Liver (tissue), 9 donors: ENCODE results near the gene SLC24A3. TPM values are rescaled to one million over a fixed set of nuclear protein-coding genes. Genes with fewer than 3 reads are reported as not detected.

ENCODE experiments used
- DNase-seq: peaks from one replicate; pipeline ENCODE4 v3.0.0-alpha.2; 2017; ENCODE audit warnings: low spot score
- H3K27ac ChIP-seq, 2 donors: one replicate each; pipeline ENCODE4 v1.7.0; 2013; ENCODE audit warnings: inconsistent platforms in 2 of 2, low read length in 2 of 2, control low read depth in 1 of 2, low read depth in 1 of 2, mild to moderate bottlenecking in 1 of 2
- H3K27me3 ChIP-seq, 4 donors: one replicate each; pipeline versions ENCODE4 v1.6.1 to v1.7.0; 2013; ENCODE audit warnings: low read length in 3 of 4, inconsistent platforms in 1 of 4, mild to moderate bottlenecking in 1 of 4, moderate library complexity in 1 of 4; ENCODE audit not compliant: control insufficient read depth in 4 of 4, insufficient read depth in 4 of 4
- H3K36me3 ChIP-seq, 4 donors: one replicate each; pipeline versions ENCODE4 v1.6.1 to v1.7.0; 2013; ENCODE audit warnings: low read length in 3 of 4, mild to moderate bottlenecking in 3 of 4, low read depth in 1 of 4, moderate library complexity in 1 of 4; ENCODE audit not compliant: control insufficient read depth in 4 of 4, insufficient read depth in 3 of 4
- H3K4me1 ChIP-seq, 4 donors: one replicate each; pipeline versions ENCODE4 v1.6.1 to v1.7.0; 2013; ENCODE audit warnings: low read length in 3 of 4, mild to moderate bottlenecking in 3 of 4, moderate library complexity in 1 of 4; ENCODE audit not compliant: control insufficient read depth in 4 of 4, insufficient read depth in 4 of 4
- H3K4me3 ChIP-seq, 3 donors: one replicate each; pipeline versions ENCODE4 v1.6.1 to v1.7.0; 2013; ENCODE audit warnings: low read length in 3 of 3, control low read depth in 1 of 3, low read depth in 1 of 3, mild to moderate bottlenecking in 1 of 3
- H3K9ac ChIP-seq, 2 donors: one replicate each; pipeline ENCODE4 v1.7.0; 2013; ENCODE audit warnings: low read length in 2 of 2, mild to moderate bottlenecking in 2 of 2, moderate library complexity in 2 of 2, control low read depth in 1 of 2, low read depth in 1 of 2
- H3K9me3 ChIP-seq, 4 donors: one replicate each; pipeline versions ENCODE4 v1.6.1 to v1.7.0; 2013; ENCODE audit warnings: low read length in 3 of 4; ENCODE audit not compliant: control insufficient read depth in 4 of 4
- CTCF ChIP-seq: fragments of 150-350 bp; IDR thresholded peaks from 2 replicates; pipeline ENCODE4 v1.5.1; 2017; ENCODE audit warnings: improper control_type of control experiment, low read depth, low read length; ENCODE audit not compliant: missing input control
- EGR1 ChIP-seq, 2 donors: IDR thresholded peaks; 2 replicates each; pipeline ENCODE4 v1.6.1; 2016 to 2018; ENCODE audit warnings: antibody characterized with exemption in 2 of 2, low read depth in 2 of 2
- FOXA1 ChIP-seq: IDR thresholded peaks from 2 replicates; pipeline ENCODE4 v1.6.1; 2016; ENCODE audit warnings: antibody characterized with exemption
- FOXA2 ChIP-seq: IDR thresholded peaks from 2 replicates; pipeline ENCODE4 v1.6.1; 2016; ENCODE audit warnings: antibody characterized with exemption
- GABPA ChIP-seq, 2 donors: IDR thresholded peaks in 1 of 2; conservative IDR thresholded peaks in 1 of 2; 2 replicates each; pipeline ENCODE4 v1.6.1; 2016; ENCODE audit warnings: antibody characterized with exemption in 2 of 2, mild to moderate bottlenecking in 1 of 2, moderate library complexity in 1 of 2
- HNF4A ChIP-seq, 2 donors: conservative IDR thresholded peaks; 2 replicates each; pipeline ENCODE4 v1.6.1; 2016; ENCODE audit warnings: antibody characterized with exemption in 2 of 2, mild to moderate bottlenecking in 2 of 2
- HNF4G ChIP-seq: IDR thresholded peaks from 2 replicates; pipeline ENCODE4 v1.6.1; 2016; ENCODE audit warnings: antibody characterized with exemption
- JUND ChIP-seq, 2 donors: IDR thresholded peaks; 2 replicates each; pipeline ENCODE4 v1.6.1; 2016; ENCODE audit warnings: antibody characterized with exemption in 2 of 2
- NR2F2 ChIP-seq: IDR thresholded peaks from 2 replicates; pipeline ENCODE4 v1.6.1; 2016; ENCODE audit warnings: antibody characterized with exemption
- RAD21 ChIP-seq, 2 donors: IDR thresholded peaks; 2 replicates each; pipeline ENCODE4 v1.6.1; 2016; ENCODE audit warnings: antibody characterized with exemption in 2 of 2, mild to moderate bottlenecking in 2 of 2
- REST ChIP-seq: IDR thresholded peaks from 2 replicates; pipeline ENCODE4 v1.6.1; 2016; ENCODE audit warnings: antibody characterized with exemption, mild to moderate bottlenecking
- RXRA ChIP-seq, 2 donors: IDR thresholded peaks; 2 replicates each; pipeline ENCODE4 v1.6.1; 2017 to 2018; ENCODE audit warnings: antibody characterized with exemption in 2 of 2, mild to moderate bottlenecking in 1 of 2
- SP1 ChIP-seq: IDR thresholded peaks from 2 replicates; pipeline ENCODE4 v1.6.1; 2018; ENCODE audit warnings: antibody characterized with exemption, mild to moderate bottlenecking
- TAF1 ChIP-seq: conservative IDR thresholded peaks from 2 replicates; pipeline ENCODE4 v1.6.1; 2016; ENCODE audit warnings: antibody characterized with exemption, mild to moderate bottlenecking
- YY1 ChIP-seq: IDR thresholded peaks from 2 replicates; pipeline ENCODE4 v1.6.1; 2016; ENCODE audit warnings: antibody characterized with exemption, mild to moderate bottlenecking
- WGBS: extraction: QIAGEN DNeasy Blood & Tissue Kit; methylation state at CpG from one replicate; pipeline ENCODE4 v1.1.7; 2013; 5-methylcytosine and 5-hydroxymethylcytosine counted together
- polyA plus RNA-seq, 2 donors: library from polyadenylated mRNA; stranded (reverse) in 1 of 2; unstranded in 1 of 2; fragments of 200-250 nt in 1 of 2; fragments of >200 nt in 1 of 2; fragmentation: Nextera tagmentation in 1 of 2; extraction: Ambion mirVana in 1 of 2; gene quantifications; one replicate each; pipeline versions ENCODE4 v1.2.1 to v1.2.3, GENCODE V29; 2013 to 2015
- total RNA-seq, 2 donors: library from RNA; depleted of rRNA; stranded (reverse); fragments of >200 nt; gene quantifications; one replicate each; pipeline ENCODE4 v1.2.3, GENCODE V29; 2014
- TF ChIP-seq, protein P1 (sequence below): IDR thresholded peaks from 2 replicates; pipeline ENCODE4 v1.6.1; 2016; ENCODE audit warnings: antibody characterized with exemption
- TF ChIP-seq, protein P2 (sequence below): IDR thresholded peaks from 2 replicates; pipeline ENCODE4 v1.6.1; 2016; ENCODE audit warnings: antibody characterized with exemption
- TF ChIP-seq, protein P3 (sequence below): IDR thresholded peaks from 2 replicates; pipeline ENCODE4 v1.6.1; 2016; ENCODE audit warnings: antibody characterized with exemption
- donor health status: healthy.
- donor health status: healthy.
- donor health status: healthy.
- donor health status: healthy.
- donor health status: healthy.

The SLC24A3 gene
- total and polyA plus RNA-seq, 4 donors, result 0.28 to 1.8 (median 0.46) TPM

DNA sequence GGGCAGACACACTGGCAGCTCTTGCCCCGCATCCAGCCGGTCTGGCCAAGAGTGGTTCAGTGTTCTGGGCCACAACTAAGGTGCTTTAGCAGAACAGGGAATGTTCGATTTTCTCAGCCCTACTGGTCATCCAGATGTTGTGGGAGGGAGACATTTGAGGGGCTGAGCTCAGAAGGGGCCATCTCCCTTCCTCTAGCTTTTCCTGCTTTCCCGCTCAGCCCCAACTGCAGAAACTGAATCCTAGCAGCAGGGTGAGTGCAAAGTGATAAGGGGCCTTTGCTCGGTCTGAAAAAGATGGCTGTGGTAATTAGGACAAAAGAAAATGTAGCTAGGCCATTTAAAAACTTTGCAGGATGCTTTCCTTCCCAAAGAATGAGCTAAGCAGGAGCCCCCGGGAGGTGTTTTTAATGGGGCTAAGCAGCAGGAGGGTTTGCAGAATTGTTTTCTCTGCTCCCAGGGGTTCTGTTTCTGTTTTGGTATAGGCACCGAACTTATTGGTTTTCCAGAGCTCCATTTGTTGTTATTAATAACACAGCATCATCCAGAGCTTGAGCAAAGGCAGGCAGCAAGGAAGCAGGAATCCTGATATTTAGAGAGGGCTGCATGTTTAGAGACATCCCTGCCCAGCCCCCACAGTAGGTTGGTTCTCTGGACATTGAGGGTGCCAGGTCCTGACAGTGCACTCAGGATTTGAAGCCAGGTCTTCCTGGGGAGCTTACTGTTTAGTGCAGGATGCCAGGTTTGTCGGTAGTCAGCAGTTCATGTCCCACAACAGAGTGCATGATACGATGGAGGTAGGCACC, 210.9 kb downstream of the SLC24A3 start:
- DNase-seq, result no peak
- peaks cover 0 to 6% (median 0%) of the 10 kb centered on the region in 4 donors for H3K9me3 ChIP-seq
- H3K27me3 ChIP-seq, result peaks cover 0 to 3% (median 0%) of the 10 kb centered on the region in 4 donors
- H3K27ac ChIP-seq, result no peak overlapping the region
- WGBS, result 74% methylated on average over 9 of the region's 9 CpGs
- no peak overlapping the region for H3K9ac ChIP-seq
- H3K36me3 ChIP-seq, result no peaks in the 10 kb centered on the region
- no peaks in the 10 kb centered on the region for H3K4me1 ChIP-seq
- no peak overlapping the region for H3K4me3 ChIP-seq
- TF ChIP-seq TAF1 (no peak), HNF4G (no peak), FOXA2 (no peak), SP1 (no peak), CTCF (no peak), FOXA1 (no peak), REST (no peak), RAD21 (IDR thresholded peaks at IDR 0.05) (no peak), JUND (IDR thresholded peaks at IDR 0.05) (no peak), YY1 (no peak), NR2F2 (no peak), HNF4A (conservative IDR thresholded peaks at IDR 0.05) (no peak), RXRA (IDR thresholded peaks at IDR 0.05) (no peak), EGR1 (IDR thresholded peaks at IDR 0.05; ENCODE audit: low read depth in 2 of 2) (no peak), GABPA (IDR thresholded peaks at IDR 0.05 in 1 of 2, conservative IDR thresholded peaks at IDR 0.05 in 1 of 2) (no peak)
- TF ChIP-seq, protein P1, sequence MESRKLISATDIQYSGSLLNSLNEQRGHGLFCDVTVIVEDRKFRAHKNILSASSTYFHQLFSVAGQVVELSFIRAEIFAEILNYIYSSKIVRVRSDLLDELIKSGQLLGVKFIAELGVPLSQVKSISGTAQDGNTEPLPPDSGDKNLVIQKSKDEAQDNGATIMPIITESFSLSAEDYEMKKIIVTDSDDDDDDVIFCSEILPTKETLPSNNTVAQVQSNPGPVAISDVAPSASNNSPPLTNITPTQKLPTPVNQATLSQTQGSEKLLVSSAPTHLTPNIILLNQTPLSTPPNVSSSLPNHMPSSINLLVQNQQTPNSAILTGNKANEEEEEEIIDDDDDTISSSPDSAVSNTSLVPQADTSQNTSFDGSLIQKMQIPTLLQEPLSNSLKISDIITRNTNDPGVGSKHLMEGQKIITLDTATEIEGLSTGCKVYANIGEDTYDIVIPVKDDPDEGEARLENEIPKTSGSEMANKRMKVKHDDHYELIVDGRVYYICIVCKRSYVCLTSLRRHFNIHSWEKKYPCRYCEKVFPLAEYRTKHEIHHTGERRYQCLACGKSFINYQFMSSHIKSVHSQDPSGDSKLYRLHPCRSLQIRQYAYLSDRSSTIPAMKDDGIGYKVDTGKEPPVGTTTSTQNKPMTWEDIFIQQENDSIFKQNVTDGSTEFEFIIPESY, result no peak
- TF ChIP-seq, protein P2, sequence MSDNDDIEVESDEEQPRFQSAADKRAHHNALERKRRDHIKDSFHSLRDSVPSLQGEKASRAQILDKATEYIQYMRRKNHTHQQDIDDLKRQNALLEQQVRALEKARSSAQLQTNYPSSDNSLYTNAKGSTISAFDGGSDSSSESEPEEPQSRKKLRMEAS, result no peak
- TF ChIP-seq, protein P3, sequence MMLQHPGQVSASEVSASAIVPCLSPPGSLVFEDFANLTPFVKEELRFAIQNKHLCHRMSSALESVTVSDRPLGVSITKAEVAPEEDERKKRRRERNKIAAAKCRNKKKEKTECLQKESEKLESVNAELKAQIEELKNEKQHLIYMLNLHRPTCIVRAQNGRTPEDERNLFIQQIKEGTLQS, result no peak
